Measurements from ENCODE around the gene GIMAP8.
A peak's percentile ranks its signal among the peaks of the same experiment; 100 is the strongest.

The GIMAP8 gene

DNA sequence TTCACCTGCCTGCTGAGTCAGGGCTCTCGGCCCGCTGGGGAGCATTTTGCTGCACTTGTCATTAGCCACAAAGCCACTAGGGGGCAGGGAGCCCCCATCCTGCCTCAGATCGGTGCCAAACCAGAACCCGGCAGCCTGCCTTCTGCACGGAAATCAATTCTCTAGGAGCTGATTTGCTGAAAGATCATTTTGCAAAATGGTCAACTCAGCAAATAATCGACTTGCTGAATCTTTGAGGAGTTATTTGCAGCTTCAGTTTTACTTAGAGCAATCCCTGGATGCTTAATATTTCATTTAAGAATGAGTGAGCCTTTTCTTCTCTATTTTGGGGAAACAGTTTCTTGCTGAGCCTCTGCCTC, 1.7 kb upstream of the GIMAP8 start:
- peaks cover 10% of the 10 kb centered on the region for H3K4me1 ChIP-seq (ENCODE audit: low read length)
- H3K4me2 ChIP-seq (ENCODE audit: low read depth, low read length) = 0 out of 2 replicates have a peak overlapping the region, but pooled peaks have one; percentile 6
- no peaks in the 10 kb centered on the region for H3K9me3 ChIP-seq (replicated peaks; ENCODE audit: insufficient read depth, low read length)
- no peaks in the 10 kb centered on the region for H3K27me3 ChIP-seq (replicated peaks; ENCODE audit: insufficient read depth, low read length)
- DNase-seq = peak; percentile 83
- no peaks in the 10 kb centered on the region for H4K20me1 ChIP-seq (ENCODE audit: insufficient read depth, low read length)
- H3K79me2 ChIP-seq (ENCODE audit: low read length) = no peaks in the 10 kb centered on the region
- H3F3A ChIP-seq (ENCODE audit: insufficient read depth, low read length) = no peaks in the 10 kb centered on the region
- no peak overlapping the region for H2AFZ ChIP-seq (ENCODE audit: low read length)
- no peaks in the 10 kb centered on the region for H3K36me3 ChIP-seq (replicated peaks; ENCODE audit: insufficient read depth, low read length)
- TF ChIP-seq, protein P1, sequence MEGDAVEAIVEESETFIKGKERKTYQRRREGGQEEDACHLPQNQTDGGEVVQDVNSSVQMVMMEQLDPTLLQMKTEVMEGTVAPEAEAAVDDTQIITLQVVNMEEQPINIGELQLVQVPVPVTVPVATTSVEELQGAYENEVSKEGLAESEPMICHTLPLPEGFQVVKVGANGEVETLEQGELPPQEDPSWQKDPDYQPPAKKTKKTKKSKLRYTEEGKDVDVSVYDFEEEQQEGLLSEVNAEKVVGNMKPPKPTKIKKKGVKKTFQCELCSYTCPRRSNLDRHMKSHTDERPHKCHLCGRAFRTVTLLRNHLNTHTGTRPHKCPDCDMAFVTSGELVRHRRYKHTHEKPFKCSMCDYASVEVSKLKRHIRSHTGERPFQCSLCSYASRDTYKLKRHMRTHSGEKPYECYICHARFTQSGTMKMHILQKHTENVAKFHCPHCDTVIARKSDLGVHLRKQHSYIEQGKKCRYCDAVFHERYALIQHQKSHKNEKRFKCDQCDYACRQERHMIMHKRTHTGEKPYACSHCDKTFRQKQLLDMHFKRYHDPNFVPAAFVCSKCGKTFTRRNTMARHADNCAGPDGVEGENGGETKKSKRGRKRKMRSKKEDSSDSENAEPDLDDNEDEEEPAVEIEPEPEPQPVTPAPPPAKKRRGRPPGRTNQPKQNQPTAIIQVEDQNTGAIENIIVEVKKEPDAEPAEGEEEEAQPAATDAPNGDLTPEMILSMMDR (IDR thresholded peaks at IDR 0.05; ENCODE audit: low read length) = peak; percentile 99
- no peak for TF ChIP-seq EZH2 (optimal IDR thresholded peaks at IDR 0.05; ENCODE audit: low read depth, low read length)
- H3K9ac ChIP-seq (ENCODE audit: low read length) = no peak overlapping the region
- no peaks in the 10 kb centered on the region for H3K9me2 ChIP-seq (replicated peaks; ENCODE audit: insufficient read depth, low read length)
- H3K27ac ChIP-seq (ENCODE audit: low read length) = no peak overlapping the region
- no peak overlapping the region for H3K4me3 ChIP-seq (ENCODE audit: low read length)

DNA sequence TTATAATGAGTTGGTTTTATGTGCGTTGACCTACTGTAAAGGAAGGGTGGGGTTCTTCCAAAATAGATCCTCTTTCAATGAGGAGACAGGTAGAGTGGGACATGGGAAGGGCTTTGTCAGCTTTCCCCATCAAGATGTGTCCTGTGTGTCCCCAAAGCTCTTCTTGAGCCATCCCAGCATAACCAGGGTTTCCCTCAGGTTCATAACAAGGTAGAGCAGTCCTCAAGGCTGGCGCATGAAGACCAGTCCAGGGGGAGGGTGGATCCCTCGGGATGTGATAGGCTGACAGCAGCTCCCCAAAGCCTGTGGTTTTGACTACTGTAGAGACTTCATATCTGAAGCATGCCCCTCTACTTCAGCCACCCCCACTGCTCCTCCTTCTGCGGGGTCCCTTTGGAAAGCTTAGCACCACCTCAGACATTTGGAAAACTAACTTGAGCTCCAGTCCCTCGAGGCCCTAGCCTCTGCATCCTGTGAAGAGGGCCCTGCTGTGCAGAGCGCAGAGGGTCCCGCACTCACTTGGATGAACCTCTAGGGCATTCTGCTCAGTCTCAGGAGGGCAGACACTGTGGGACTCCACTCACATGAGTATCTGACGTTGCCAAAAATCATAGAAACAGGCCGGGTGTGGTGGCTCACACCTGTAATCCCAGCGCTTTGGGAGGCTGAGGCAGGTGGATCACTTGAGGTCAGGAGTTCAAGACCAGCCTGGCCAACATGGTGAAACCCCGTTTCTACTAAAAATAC, 1.1 kb upstream of the GIMAP8 start:
- no peaks in the 10 kb centered on the region for H3K79me2 ChIP-seq (ENCODE audit: low read length)
- no peak overlapping the region for H3K27ac ChIP-seq (ENCODE audit: low read length)
- H3K4me1 ChIP-seq (ENCODE audit: low read length) = peaks cover 10% of the 10 kb centered on the region
- no peaks in the 10 kb centered on the region for H3K9me3 ChIP-seq (replicated peaks; ENCODE audit: insufficient read depth, low read length)
- DNase-seq = no peak
- H2AFZ ChIP-seq (ENCODE audit: low read length) = no peak overlapping the region
- H3K4me3 ChIP-seq (ENCODE audit: low read length) = no peak overlapping the region
- no peak overlapping the region for H3K4me2 ChIP-seq (ENCODE audit: low read depth, low read length)
- H3K9ac ChIP-seq (ENCODE audit: low read length) = no peak overlapping the region
- H3K9me2 ChIP-seq (replicated peaks; ENCODE audit: insufficient read depth, low read length) = no peaks in the 10 kb centered on the region
- no peaks in the 10 kb centered on the region for H4K20me1 ChIP-seq (ENCODE audit: insufficient read depth, low read length)
- no peaks in the 10 kb centered on the region for H3K27me3 ChIP-seq (replicated peaks; ENCODE audit: insufficient read depth, low read length)
- no peaks in the 10 kb centered on the region for H3F3A ChIP-seq (ENCODE audit: insufficient read depth, low read length)
- no peaks in the 10 kb centered on the region for H3K36me3 ChIP-seq (replicated peaks; ENCODE audit: insufficient read depth, low read length)
- TF ChIP-seq, protein P1 (IDR thresholded peaks at IDR 0.05; ENCODE audit: low read length) = no peak
- TF ChIP-seq EZH2phosphoT487 (IDR thresholded peaks at IDR 0.05; ENCODE audit: low read length) (no peak), EZH2 (optimal IDR thresholded peaks at IDR 0.05; ENCODE audit: low read depth, low read length) (no peak)

DNA sequence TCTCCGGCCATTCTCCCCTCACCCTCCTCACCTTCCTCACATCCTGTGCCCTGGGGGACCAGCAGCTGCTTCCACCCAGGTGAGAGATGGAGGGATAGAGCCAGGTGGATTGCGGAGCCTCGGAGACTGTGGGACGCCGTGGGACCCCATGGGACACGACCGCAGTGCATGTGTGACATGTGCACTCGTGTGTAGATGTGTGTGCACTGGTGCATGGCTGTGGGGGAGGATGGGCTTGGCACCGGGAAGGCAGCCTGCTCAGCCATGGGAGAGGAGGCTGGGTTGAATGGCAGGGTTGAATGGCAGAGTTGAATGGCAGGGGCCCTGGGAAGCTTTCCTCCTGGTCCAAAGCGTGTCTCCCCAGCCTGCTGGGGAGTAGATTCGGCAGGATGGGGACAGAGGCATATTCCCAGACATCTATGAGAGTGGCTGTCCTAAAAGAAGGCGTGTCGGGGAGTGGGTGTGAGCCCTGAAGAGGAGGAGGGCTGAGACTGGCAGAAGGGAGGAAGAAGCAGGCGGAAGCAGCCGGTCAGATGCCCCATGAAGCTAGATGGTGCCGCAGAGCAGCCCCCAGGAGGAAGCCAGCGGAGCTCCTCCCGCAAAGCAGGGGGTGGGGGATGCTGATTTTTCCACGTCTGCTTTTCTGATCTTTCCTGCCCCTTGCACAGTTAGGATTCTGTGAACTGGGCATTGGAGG, 815 bp downstream of the GIMAP8 start:
- H3K9ac ChIP-seq (ENCODE audit: low read length) = no peak overlapping the region
- no peak overlapping the region for H2AFZ ChIP-seq (ENCODE audit: low read length)
- no peaks in the 10 kb centered on the region for H4K20me1 ChIP-seq (ENCODE audit: insufficient read depth, low read length)
- no peaks in the 10 kb centered on the region for H3K79me2 ChIP-seq (ENCODE audit: low read length)
- DNase-seq = no peak
- H3K27ac ChIP-seq (ENCODE audit: low read length) = no peak overlapping the region
- TF ChIP-seq, protein P1 (IDR thresholded peaks at IDR 0.05; ENCODE audit: low read length) = no peak
- TF ChIP-seq EZH2 (optimal IDR thresholded peaks at IDR 0.05; ENCODE audit: low read depth, low read length) (no peak), EZH2phosphoT487 (IDR thresholded peaks at IDR 0.05; ENCODE audit: low read length) (no peak)
- no peak overlapping the region for H3K4me2 ChIP-seq (ENCODE audit: low read depth, low read length)
- no peaks in the 10 kb centered on the region for H3K27me3 ChIP-seq (replicated peaks; ENCODE audit: insufficient read depth, low read length)
- H3K4me1 ChIP-seq (ENCODE audit: low read length) = peaks cover 10% of the 10 kb centered on the region
- H3F3A ChIP-seq (ENCODE audit: insufficient read depth, low read length) = no peaks in the 10 kb centered on the region
- no peaks in the 10 kb centered on the region for H3K36me3 ChIP-seq (replicated peaks; ENCODE audit: insufficient read depth, low read length)
- H3K9me3 ChIP-seq (replicated peaks; ENCODE audit: insufficient read depth, low read length) = no peaks in the 10 kb centered on the region
- no peak overlapping the region for H3K4me3 ChIP-seq (ENCODE audit: low read length)
- H3K9me2 ChIP-seq (replicated peaks; ENCODE audit: insufficient read depth, low read length) = no peaks in the 10 kb centered on the region
